H1 (cell line): Measurements from ENCODE around the gene TMBIM4.

ENCODE experiments used
- ATF2 ChIP-seq: IDR thresholded peaks from 2 replicates; pipeline ENCODE4 v1.6.1; 2012; ENCODE audit warnings: low read length, inconsistent platforms
- BRCA1 ChIP-seq: IDR thresholded peaks from 2 replicates; pipeline ENCODE4 v1.6.1; 2012; ENCODE audit warnings: low read depth, low read length, improper control_type of control experiment
- CTCF ChIP-seq, 3 experiments: IDR thresholded peaks; 1 replicate in 2 of 3; 2 replicates in 1 of 3; pipeline versions ENCODE4 v1.5.1 to v1.6.1; 2011; ENCODE audit warnings: low read length in 3 of 3, mild to moderate bottlenecking in 3 of 3, inconsistent platforms in 2 of 3, low read depth in 1 of 3, moderate library complexity in 1 of 3; ENCODE audit not compliant: insufficient read depth in 1 of 3; ENCODE audit errors: control extremely low read depth in 1 of 3

- TF ChIP-seq CTCF (IDR thresholded peaks at IDR 0.05; ENCODE audit: control extremely low read depth in 1 of 3, insufficient read depth in 1 of 3, low read depth in 1 of 3, low read length in 3 of 3): no peak
- TF ChIP-seq BRCA1: no peak
- TF ChIP-seq ATF2: no peak
Measured at GRCh38 chr12:66137937-66138336, 31.9 kb downstream of the TMBIM4 start.
